Endothelial cell of umbilical vein (primary cell): Measurements from ENCODE around the gene ACOX1. TPM values are rescaled to one million over a fixed set of nuclear protein-coding genes. Genes with fewer than 3 reads are reported as not detected.

Experiments used
- BruUV-seq: library from RNA; stranded (reverse); fragments of 400-500 nt; replicated peaks from 2 replicates; lab custom pipeline; 2021; lab: Mats Ljungman, UMichigan
- CTCF ChIA-PET: fragments of 300-600, 350-600 bp; sonication (Branson Sonifier 250); formaldehyde crosslinking; loops from one replicate; lab custom pipeline; 2021; ENCODE audit warnings: antibody characterized with exemption, inconsistent platforms; lab: Charles Lee
- POLR2A ChIA-PET: fragments of 300-600, 350-600 bp; sonication (Branson Sonifier 250); formaldehyde crosslinking; loops from one replicate; lab custom pipeline; 2021; ENCODE audit warnings: antibody characterized with exemption, inconsistent platforms; lab: Charles Lee
- DNase-seq: peaks from one replicate; pipeline ENCODE4 v3.0.0-alpha.2; 2011; ENCODE audit warnings: low read depth, low spot score
- FAIRE-seq: peaks from 2 replicates; lab custom pipeline; 2011; peaks lifted over from hg19 to GRCh38; lab: Jason Lieb, UNC
- H2AFZ ChIP-seq: 2 replicates; pipeline ENCODE4 v1.6.0; 2012; ENCODE audit warnings: low read depth, low read length, control low read depth, inconsistent platforms
- H3K27ac ChIP-seq: 2 replicates; pipeline ENCODE4 v1.5.1; 2011; ENCODE audit warnings: low read depth, mild to moderate bottlenecking, control low read depth, low read length, moderate library complexity; ENCODE audit not compliant: insufficient read depth
- H3K27me3 ChIP-seq, 2 experiments: 2 replicates each; pipeline versions ENCODE4 v1.6.0 to v1.6.1; 2011; ENCODE audit warnings: low read length in 2 of 2, mixed read lengths in 1 of 2; ENCODE audit not compliant: control insufficient read depth in 2 of 2, insufficient read depth in 2 of 2
- H3K36me3 ChIP-seq, 2 experiments: 2 replicates in 1 of 2; 3 replicates in 1 of 2; pipeline ENCODE4 v1.5.1; 2011; ENCODE audit warnings: low read length in 2 of 2, mild to moderate bottlenecking in 1 of 2, moderate library complexity in 1 of 2; ENCODE audit not compliant: control insufficient read depth in 2 of 2, insufficient read depth in 2 of 2; ENCODE audit errors: extremely low read depth in 1 of 2
- H3K4me1 ChIP-seq: 3 replicates; pipeline ENCODE4 v1.5.1; 2011; ENCODE audit warnings: mild to moderate bottlenecking, low read length; ENCODE audit not compliant: control insufficient read depth, insufficient read depth; ENCODE audit errors: extremely low read depth
- H3K4me2 ChIP-seq: 2 replicates; pipeline ENCODE4 v1.6.1; 2011; ENCODE audit warnings: low read length, control low read depth, mixed read lengths; ENCODE audit not compliant: insufficient read depth
- H3K4me3 ChIP-seq, 3 experiments: fragments of 200-600 bp in 1 of 3; sonication (generic), shearing (Covaris generic) in 1 of 3; replicated peaks in 1 of 3; 2 replicates each; pipeline ENCODE4 v1.5.1; 2011 to 2016; ENCODE audit warnings: control low read depth in 3 of 3, low read length in 3 of 3, mild to moderate bottlenecking in 2 of 3, inconsistent platforms in 1 of 3, low read depth in 1 of 3, moderate library complexity in 1 of 3; ENCODE audit not compliant: insufficient read depth in 1 of 3
- H3K79me2 ChIP-seq: 2 replicates; pipeline ENCODE4 v1.6.0; 2012; ENCODE audit warnings: low read length, inconsistent platforms; ENCODE audit not compliant: control insufficient read depth, insufficient read depth
- H3K9ac ChIP-seq: replicated peaks from 2 replicates; pipeline ENCODE3; 2011; ENCODE audit warnings: low read length, control low read depth; ENCODE audit not compliant: insufficient read depth; ENCODE audit errors: extremely low read depth
- H3K9me1 ChIP-seq: replicated peaks from 3 replicates; pipeline ENCODE4 v1.6.0; 2011; ENCODE audit warnings: mild to moderate bottlenecking, low read length; ENCODE audit not compliant: control insufficient read depth, insufficient read depth; ENCODE audit errors: extremely low read depth
- H3K9me3 ChIP-seq: replicated peaks from 2 replicates; pipeline ENCODE4 v1.5.1; 2012; ENCODE audit warnings: low read length, inconsistent platforms; ENCODE audit not compliant: control insufficient read depth, insufficient read depth
- H4K20me1 ChIP-seq: replicated peaks from 2 replicates; pipeline ENCODE3; 2011; ENCODE audit warnings: mild to moderate bottlenecking, low read length; ENCODE audit not compliant: control insufficient read depth, insufficient read depth; ENCODE audit errors: extremely low read depth
- EZH2 ChIP-seq: IDR thresholded peaks from 2 replicates; pipeline ENCODE4 v1.6.1; 2012; ENCODE audit warnings: borderline replicate concordance, low read depth, mild to moderate bottlenecking, moderate library complexity, low read length, inconsistent platforms; ENCODE audit not compliant: severe bottlenecking
- POLR2AphosphoS5 ChIP-seq: IDR thresholded peaks from 2 replicates; pipeline ENCODE4 v1.6.1; 2012; ENCODE audit warnings: low read depth, mild to moderate bottlenecking, control low read depth, low read length, moderate library complexity; ENCODE audit not compliant: insufficient read depth
- dilution Hi-C: fragments of 300-500 bp; cut with MboI; formaldehyde crosslinking; loops from one replicate; pipeline ENCODE4 v1.15.0; 2019; ENCODE audit warnings: low sequenced_read_pairs; ENCODE audit not compliant: extremely low pct_ligation_motif_present
- intact Hi-C: fragments of 100-400 bp; cut with micrococcal nuclease; formaldehyde crosslinking; loops from one replicate; pipeline ENCODE4 v1.10.0; 2022
- polyA plus RNA-seq, 4 experiments: library from polyadenylated mRNA; depleted of rRNA in 3 of 4; stranded (reverse) in 3 of 4; unstranded in 1 of 4; fragments of >200 nt; gene quantifications; 2 replicates each; pipeline versions ENCODE4 v1.2.1 to v1.2.3, GENCODE V29; 2011 to 2012; ENCODE audit warnings: missing spikeins in 1 of 4
- total RNA-seq: library from RNA; stranded (reverse); gene quantifications from 2 replicates; pipeline ENCODE4 v1.2.3, GENCODE V29; 2021

The ACOX1 gene
- total and polyA plus RNA-seq, 2 donors (not counting 3 experiments of a cell fraction or from before 2014, with no cell fraction given), result 17.9 to 45.1 TPM

- POLR2A ChIA-PET, result no interaction called here
- no peaks in the 10 kb centered on the region for H3K27me3 ChIP-seq
- DNase-seq, result no peak
- H3K27ac ChIP-seq, result no peak overlapping the region
- TF ChIP-seq EZH2, result no peak
- peak; percentile 14 for TF ChIP-seq POLR2AphosphoS5
- dilution Hi-C loops (no loop called here), intact Hi-C loops (no loop called here)
- no peak overlapping the region for H3K4me3 ChIP-seq
- CTCF ChIA-PET, result interaction anchor here (0.5 to 1.1 kb wide), 2 partner anchors 16 to 62 kb away, joined by 3 read pairs; no protein-coding TSS in a partner anchor
- no peaks in the 10 kb centered on the region for H3K9me3 ChIP-seq
- no peak overlapping the region for H3K9ac ChIP-seq
- no peak for FAIRE-seq
- H3K4me2 ChIP-seq, result no peak overlapping the region
- no peaks in the 10 kb centered on the region for H3K9me1 ChIP-seq
- BruUV-seq, result no TSS peak
- H3K36me3 ChIP-seq, result peaks cover 0 to 15% of the 10 kb centered on the region in 2 experiments
- peaks cover 22% of the 10 kb centered on the region for H3K79me2 ChIP-seq
- H4K20me1 ChIP-seq, result no peaks in the 10 kb centered on the region
- no peak overlapping the region for H2AFZ ChIP-seq
- H3K4me1 ChIP-seq, result peaks cover 8% of the 10 kb centered on the region
Observed at GRCh38 chr17:75891605-75892555, 87.1 kb downstream of the ACOX1 start.

Other genes starting within 250 kb of the ACOX1 start
- gene GALK1, start 214.0 kb downstream of the ACOX1 start, total RNA-seq, result 45.8 and 47.0 TPM in 2 replicates
- gene GALK1, start 214.0 kb downstream of the ACOX1 start, polyA plus RNA-seq, result 63.7 and 90.1 TPM in 2 replicates
- 23.2 and 25.9 TPM in 2 replicates for gene UNK, start 194.4 kb downstream of the ACOX1 start, total RNA-seq
- 16.0 and 18.0 TPM in 2 replicates for gene UNK, start 194.4 kb downstream of the ACOX1 start, polyA plus RNA-seq
- 7.1 and 14.9 TPM in 2 replicates for gene UNC13D, start 134.8 kb downstream of the ACOX1 start, total RNA-seq
- 6.9 and 7.7 TPM in 2 replicates for gene UNC13D, start 134.8 kb downstream of the ACOX1 start, polyA plus RNA-seq
- gene WBP2, start 123.8 kb downstream of the ACOX1 start, total RNA-seq, result 120 and 126 TPM in 2 replicates
- 81.5 and 104 TPM in 2 replicates for gene WBP2, start 123.8 kb downstream of the ACOX1 start, polyA plus RNA-seq
- gene TRIM47, start 100.6 kb downstream of the ACOX1 start, total RNA-seq, result 56.7 and 67.7 TPM in 2 replicates
- 75.1 and 85.3 TPM in 2 replicates for gene TRIM47, start 100.6 kb downstream of the ACOX1 start, polyA plus RNA-seq
- gene TRIM65, start 82.2 kb downstream of the ACOX1 start, total RNA-seq, result 28.1 and 33.5 TPM in 2 replicates
- gene TRIM65, start 82.2 kb downstream of the ACOX1 start, polyA plus RNA-seq, result 18.6 and 19.3 TPM in 2 replicates
- gene MRPL38, start 74.3 kb downstream of the ACOX1 start, total RNA-seq, result 93.8 and 94.4 TPM in 2 replicates
- gene MRPL38, start 74.3 kb downstream of the ACOX1 start, polyA plus RNA-seq, result 82.7 and 100 TPM in 2 replicates
- 8.9 and 9.4 TPM in 2 replicates for gene FBF1, start 38.1 kb downstream of the ACOX1 start, total RNA-seq
- 4.9 and 5.7 TPM in 2 replicates for gene FBF1, start 38.1 kb downstream of the ACOX1 start, polyA plus RNA-seq
- gene TEN1, start 74 bp upstream of the ACOX1 start, total RNA-seq, result 14.3 and 18.8 TPM in 2 replicates
- gene TEN1, start 74 bp upstream of the ACOX1 start, polyA plus RNA-seq, result 29.0 and 36.8 TPM in 2 replicates
- gene CDK3, start 21.7 kb upstream of the ACOX1 start, total RNA-seq, result 6.2 and 8.5 TPM in 2 replicates
- gene CDK3, start 21.7 kb upstream of the ACOX1 start, polyA plus RNA-seq, result 8.7 and 9.7 TPM in 2 replicates
- gene EVPL, start 48.1 kb upstream of the ACOX1 start, total RNA-seq, result not detected in 2 replicates
- not detected in 2 replicates for gene EVPL, start 48.1 kb upstream of the ACOX1 start, polyA plus RNA-seq
- 77.6 and 81.7 TPM in 2 replicates for gene SRP68, start 93.4 kb upstream of the ACOX1 start, total RNA-seq
- 55.8 and 64.6 TPM in 2 replicates for gene SRP68, start 93.4 kb upstream of the ACOX1 start, polyA plus RNA-seq
- not detected in 2 replicates for gene GALR2, start 95.6 kb upstream of the ACOX1 start, total RNA-seq
- gene GALR2, start 95.6 kb upstream of the ACOX1 start, polyA plus RNA-seq, result 0.47 and 0.53 TPM in 2 replicates
- not detected in 2 replicates for gene ZACN, start 100.0 kb upstream of the ACOX1 start, total RNA-seq
- gene ZACN, start 100.0 kb upstream of the ACOX1 start, polyA plus RNA-seq, result 0.05 and 0.18 TPM in 2 replicates
- 122 and 137 TPM in 2 replicates for gene EXOC7, start 124.6 kb upstream of the ACOX1 start, total RNA-seq
- 91.5 and 104 TPM in 2 replicates for gene EXOC7, start 124.6 kb upstream of the ACOX1 start, polyA plus RNA-seq
- not detected in 2 replicates for gene FOXJ1, start 162.1 kb upstream of the ACOX1 start, total RNA-seq
- not detected in 2 replicates for gene FOXJ1, start 162.1 kb upstream of the ACOX1 start, polyA plus RNA-seq